SW480 (cell line): ENCODE results near the gene KIF5B.

Experiments used
- DNase-seq: peaks from one replicate; pipeline ENCODE4 v3.0.0-alpha.2; 2016; ENCODE audit warnings: low spot score

The KIF5B gene

GRCh38 chr10:31961277-31962074 is 94.7 kb downstream of the KIF5B start:
- DNase-seq, result peak; percentile 22

GRCh38 chr10:31959461-31960173 is 96.6 kb downstream of the KIF5B start:
- DNase-seq, result no peak
